GM18868 (cell line): ENCODE results near the gene EGR4.
A peak's percentile ranks its signal among the peaks of the same experiment; 100 is the strongest.

Source experiments
- ATAC-seq: cut with Tn5 transposase; IDR thresholded peaks from one replicate; pipeline ENCODE4 v1.9.1; 2021; ENCODE audit warnings: mild to moderate bottlenecking, moderate library complexity; ENCODE audit not compliant: unreplicated experiment

EGR4 gene

DNA sequence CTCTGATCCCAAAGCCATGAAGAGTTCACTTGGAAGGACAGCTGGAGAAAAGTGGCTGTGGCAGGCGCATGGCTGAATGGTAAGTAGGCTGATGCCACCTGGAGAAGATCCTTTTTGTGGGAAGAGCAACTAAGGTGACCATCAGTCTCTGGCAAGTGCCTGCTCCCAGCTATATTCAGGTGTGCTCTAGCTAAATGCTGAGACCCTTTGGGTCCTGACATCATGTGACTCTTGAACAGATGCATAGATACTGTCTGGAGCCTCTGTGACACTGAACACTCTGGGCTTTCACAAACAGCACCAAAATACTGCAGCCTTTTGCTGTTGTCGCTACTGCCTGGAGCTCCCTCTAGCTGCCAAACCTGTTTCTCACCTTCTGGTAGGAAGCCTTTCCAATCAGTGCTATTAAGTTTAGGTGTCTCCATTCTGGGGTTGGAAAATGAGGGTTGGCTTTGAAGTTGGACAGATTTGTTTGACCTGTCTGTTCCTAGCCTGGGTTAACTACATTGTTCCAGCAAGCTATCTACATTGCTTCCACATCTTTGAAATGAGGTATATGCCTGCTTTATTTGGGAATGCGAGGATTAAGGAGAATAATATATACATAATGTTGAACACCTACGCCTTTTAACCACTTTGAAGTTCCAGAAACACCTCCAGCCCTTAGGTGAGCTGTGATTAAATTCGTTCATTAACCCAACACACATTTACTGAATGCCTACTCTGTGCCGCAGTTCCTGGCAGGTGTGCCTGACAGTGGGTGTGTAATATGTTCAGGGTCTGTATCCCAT, 3.1 kb downstream of the EGR4 start:
- ATAC-seq, result no peak

DNA sequence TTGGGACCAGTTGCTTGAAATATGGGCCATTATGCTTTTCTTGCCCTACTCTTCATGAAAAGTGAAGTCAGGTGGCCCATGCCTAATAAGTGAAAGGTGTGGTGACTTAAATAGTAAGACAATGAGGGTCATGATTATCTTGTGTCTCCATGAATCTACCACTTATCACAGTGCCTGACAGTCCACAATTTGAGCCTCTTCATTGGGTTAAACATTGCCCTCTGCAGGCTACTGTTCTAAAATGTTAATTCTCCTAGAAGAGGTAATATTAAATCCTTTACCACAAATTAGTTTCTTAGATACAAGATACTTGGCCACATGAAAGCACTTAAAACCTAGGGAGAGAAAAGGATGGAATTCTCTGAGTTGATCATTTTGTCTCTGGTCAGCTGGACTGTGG, 4.0 kb downstream of the EGR4 start:
- ATAC-seq, result no peak

DNA sequence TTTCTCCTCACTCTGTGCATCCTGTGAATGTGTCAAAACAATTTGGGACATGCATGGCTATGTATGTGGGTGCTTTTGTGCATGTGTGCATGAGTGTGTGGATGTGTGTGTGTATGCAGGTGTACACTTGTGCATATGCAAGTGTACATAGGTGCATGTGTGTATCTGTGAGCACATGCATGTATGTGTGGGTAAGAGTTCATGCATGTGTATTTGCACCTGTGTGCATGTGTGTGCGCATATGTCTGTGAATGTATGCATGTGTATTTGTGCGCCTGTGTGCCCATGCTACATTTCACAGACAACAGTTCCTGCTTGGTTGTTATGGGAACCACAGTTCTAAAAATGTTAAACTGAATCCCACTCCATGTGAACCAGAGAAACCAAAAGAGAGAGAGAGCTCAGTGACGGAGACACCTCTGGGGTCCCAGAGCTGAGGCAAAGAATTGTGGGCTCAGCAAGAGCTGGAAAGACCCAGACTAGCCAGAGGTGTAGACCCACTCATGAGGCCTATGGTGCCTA, 7.2 kb downstream of the EGR4 start:
- ATAC-seq, result no peak

DNA sequence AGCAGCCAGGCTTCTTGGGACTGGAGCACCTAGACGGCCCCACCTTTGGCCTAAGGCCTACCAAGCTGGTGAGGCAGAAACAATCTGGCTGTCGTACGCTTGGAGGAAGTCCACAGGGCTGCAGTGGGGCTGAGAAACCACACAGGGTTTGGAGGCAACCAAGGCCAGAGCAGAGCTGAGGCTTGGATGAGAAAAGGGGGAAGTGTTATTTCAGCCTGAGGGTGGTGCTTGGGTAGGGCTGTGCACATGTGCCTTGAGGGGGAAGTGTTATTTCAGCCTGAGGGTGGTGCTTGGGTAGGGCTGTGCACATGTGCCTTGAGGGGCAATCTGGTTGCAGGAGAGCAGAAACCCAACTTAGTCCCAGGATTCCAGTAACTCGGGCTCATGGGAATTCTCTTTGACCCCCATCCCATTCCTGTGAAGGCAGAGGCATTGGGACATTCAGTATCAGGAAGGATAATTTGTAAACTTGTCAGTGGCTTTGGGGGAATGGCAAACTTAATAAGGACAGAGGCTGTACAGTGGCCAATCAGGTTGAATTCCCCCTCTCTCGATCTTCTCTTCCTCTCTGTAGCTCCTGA, 8.1 kb downstream of the EGR4 start:
- ATAC-seq, result peak; percentile 73

DNA sequence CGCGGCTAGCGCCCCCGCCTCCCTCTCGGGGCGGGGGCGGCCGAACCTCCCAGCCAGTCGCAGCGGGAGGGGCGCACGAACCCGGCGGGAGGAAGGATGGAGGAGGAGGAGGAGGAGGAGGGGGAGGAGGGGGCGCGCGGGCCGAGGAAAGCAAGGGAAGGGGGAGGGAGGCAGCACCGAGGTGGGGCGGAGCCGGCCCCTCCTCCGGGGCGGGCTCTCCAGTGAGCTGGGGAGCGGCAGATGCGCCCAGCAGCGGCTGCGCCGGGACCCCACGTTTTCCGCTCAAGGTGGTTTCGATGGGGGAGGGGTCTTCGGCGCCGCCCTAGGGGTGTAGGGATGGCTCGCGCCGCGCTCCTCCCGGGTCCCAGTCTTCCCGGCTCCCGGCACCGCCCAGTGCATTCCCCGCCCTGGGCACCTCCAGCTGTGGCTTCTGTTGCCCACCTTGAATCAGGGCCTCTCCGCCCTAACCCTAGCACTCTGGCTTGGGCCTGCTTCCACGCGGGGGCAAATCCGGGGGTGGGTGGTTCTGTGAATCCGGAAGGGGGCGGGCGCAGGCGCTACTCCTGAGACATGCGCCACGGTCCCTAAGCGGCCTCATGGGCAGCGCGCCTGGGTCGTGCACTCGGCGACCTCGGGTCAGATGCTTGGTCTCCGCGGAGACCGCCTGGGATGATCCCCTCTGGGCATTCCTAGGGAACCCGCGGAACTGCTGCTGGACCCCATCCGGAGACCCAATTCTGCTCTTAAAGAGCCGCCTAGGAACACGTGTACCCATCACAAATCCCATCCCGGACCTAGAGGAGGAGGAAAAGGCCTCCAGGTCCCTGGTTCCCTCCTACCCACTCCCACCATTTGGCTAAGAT, 8.8 kb downstream of the EGR4 start, which contains the start of gene FBXO41:
Gene FBXO41, minus strand, starts transcription at position 183 of the 863 bp plus-strand sequence. CDS start 14,848 bp downstream, outside the sequence.
- ATAC-seq, result peak; percentile 79

DNA sequence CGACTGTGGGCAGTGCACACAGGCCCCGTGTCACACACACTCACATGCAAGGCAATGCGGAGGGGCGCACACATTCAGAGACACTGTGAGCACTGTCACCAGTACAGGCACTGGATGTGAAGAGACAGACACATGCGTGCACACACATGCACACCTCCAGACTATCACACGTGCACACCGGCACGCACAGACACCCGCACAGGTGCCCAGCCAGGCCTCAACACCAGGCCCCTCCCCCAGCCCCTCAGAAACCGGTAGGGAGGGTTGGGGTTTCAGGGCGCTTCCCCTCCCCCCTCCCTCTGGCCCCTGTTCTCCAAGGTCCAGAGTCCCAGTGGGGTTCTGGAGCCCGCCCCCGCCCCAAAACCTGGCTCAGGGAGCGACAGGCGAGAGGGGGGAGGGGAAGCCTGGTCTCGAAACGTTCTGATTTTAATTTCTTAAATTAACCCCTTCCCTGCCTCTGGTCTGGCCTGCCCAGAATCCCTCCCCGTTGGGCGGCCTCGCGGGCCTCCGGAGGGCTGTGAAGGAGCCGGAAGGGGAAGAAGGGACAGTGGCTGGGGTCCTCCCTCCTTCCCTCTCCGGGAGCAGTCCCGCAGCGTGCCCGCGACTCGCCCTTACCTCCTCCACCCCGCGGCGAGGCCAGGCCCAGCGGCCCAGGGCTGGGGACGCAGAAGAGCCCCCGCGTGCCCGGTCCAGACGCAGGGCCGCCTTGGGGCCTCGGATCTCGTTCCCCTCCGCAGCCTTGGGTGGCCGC, 9.6 kb downstream of the EGR4 start:
- ATAC-seq, result peak; percentile 7

DNA sequence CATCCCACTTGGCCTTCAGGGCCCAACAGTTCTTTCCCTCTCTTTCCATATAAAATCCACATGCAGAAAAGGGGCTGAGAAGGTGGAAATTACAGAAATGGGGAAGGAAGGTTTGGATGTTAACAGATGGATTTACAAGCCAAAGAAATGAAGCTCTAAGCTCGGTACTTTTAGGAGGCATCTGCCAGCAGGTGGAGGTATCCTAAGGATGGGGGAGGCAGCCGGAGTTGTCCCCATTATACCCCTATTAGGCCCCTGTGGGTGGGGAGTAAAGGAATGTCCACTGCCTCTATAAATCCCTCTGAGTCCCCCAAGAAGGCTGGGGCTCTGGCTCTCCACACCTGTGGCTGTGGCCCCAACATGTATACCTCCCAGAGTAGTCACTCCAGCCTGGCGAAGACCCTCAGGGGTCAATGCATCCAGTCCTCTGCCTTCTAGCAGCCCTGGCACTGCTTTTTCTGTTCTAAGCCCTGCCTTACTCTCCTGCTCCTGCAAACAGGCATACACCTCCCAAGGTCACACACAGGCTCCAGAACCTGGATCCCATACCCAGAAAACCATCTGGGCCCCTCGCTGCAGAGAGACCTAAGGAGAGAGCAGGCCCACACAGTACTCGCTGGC, 10.3 kb downstream of the EGR4 start:
- no peak for ATAC-seq

DNA sequence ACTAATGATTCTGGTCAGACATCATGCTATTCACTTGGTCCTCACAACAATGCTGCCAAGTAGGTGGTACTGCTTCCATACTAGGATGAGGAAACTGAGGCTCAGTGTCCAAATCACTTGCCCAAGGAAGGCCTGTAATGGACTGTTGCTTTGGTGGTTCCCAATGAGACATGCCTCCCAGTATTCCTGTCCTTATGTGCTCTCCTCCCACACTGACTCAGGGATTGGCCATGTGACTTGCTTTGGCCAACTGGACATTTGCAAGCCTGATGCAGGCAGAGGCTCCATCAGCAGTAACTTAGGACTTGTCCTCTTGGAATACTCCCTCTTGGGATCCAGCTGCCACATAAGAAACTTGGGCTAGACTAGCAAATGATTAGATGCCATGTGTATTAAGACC, 12.1 kb downstream of the EGR4 start:
- ATAC-seq, result no peak

DNA sequence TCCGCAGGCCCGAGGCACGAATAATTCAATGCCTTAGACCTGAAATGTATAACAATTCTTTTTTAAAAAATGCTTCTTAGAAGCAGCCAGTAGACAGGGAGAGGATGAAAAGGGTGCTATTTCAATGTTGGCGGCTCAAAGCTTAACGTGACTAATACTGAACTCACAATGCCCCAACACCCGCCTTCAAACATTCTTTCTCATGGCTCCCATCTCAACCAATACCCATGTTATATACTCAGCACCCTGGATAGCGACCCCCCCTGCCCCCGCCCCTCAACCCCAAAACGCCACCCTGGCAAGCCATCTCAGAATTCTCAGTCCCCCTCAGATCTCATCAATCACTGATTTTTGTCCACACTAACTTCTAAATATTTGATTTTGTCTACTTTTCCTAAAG, 13.5 kb downstream of the EGR4 start:
- no peak for ATAC-seq

DNA sequence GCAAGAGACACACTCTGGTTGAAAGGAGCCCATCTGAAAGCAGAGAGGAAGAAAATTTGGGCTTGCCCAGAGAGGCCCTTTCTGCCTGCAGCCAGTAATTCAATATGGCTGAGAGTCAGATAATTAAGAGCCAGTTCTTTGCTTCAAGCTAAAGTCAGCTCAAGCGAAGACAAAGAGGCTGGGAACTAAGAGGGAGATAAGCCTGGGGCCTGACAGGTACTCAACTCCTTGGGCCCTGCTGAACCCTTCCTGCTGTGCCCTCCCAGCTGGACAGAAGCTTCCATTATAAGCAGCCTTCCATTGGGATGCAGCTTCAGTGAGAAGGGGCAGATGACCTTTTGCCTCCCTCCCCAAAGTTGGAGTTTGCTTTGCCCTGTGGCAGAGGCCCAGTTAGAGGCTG, 21.1 kb downstream of the EGR4 start:
- ATAC-seq, result no peak

DNA sequence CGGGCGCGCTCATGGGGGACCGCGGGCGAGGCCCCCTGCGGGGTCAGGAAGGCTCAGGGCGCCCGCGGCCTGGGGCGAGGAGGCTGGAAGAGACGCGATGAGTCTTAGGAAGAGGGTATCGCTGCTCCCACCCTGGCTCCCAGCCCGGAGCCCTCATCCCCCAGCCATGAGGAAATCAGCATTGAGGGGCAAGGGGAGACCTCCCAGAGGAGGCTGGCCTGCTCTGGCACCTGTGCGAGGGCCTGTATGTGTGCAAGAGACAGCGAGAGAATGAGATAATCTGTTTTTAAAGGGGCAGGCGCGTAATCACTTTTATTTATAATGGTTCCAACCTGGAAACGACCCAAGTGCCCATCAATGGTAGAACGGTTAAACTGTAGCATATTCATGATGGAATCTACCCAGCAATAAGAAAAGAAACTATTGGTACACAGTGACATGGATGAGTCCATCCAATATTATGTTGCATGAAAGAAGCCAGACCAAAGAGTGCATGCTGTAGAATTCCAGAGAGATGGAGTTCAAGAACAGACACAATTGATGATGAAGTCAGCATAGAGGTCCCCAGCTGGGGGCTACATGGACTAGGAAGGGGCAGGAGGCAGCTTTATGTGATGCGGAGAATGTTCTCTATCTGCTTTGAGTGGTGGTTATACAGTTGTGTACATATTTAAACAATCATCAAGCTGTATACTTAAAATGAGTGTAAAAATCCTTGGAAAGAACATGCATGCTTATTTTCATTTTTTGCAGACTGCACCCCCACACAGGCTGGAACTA, 23.5 kb downstream of the EGR4 start:
- ATAC-seq, result no peak

DNA sequence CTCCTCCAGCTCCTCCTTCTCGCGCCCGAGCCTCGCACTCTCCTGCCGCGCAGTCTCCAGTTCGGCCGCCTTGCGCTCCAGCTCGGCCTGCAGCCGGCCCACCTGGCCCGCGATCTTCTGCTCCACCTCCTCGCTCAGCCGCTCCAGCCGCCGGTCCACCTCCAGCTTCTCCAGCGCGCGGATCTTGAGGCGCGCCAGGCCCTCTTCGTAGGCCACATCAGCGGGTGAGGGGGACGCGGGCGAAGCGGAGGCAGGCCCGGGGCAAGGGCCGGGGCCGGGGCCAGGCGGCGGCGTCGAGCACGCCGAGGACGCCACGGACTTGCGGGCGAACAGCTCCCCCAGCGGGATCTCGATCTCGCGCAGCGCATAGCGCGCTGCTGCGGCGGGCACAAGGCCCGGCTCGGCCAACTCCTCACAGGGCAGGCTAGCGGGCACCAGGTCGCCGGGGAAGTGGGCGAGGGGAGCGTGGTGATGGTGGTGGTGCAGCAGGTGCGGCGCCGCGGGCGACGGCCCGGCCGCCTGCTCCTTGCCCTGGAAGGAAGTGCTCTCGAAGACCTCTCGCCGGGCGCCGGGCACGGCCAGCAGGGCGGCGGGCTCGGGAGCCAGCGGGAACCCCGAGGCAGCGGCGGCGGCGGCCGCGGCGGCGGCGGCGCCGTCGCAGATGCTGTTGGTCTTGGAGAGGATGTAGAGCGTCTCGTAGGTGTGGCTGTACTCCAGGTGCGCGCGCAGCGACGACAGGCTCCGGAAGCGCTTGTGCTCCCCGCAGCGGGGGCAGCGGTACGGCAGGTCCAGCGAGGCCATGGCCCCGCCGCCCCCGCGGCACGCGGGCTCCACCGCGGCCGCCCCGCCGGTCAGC, 24.3 kb downstream of the EGR4 start:
- ATAC-seq, result no peak

DNA sequence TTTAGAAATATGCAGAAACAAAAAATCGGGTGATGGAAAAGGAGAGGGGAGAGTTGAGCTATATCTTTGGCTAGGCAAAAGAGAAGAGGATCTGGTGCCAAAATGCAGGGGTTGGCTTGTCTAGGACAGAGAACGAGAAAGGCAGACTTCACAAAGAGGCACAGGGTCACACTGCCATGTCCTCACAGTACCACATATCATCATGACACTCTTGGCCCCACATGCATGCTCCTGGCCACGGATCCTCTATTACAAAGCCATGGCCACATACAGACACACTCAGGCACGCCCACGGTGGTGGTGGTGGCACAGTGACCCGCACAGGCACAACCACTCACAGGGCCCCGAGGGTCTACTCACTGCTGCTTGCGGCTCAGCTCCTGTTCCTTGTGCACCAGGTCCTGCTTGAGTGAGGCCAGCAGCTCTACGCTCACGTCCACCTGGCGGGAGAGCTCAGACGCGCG, 24.9 kb downstream of the EGR4 start:
- no peak for ATAC-seq

DNA sequence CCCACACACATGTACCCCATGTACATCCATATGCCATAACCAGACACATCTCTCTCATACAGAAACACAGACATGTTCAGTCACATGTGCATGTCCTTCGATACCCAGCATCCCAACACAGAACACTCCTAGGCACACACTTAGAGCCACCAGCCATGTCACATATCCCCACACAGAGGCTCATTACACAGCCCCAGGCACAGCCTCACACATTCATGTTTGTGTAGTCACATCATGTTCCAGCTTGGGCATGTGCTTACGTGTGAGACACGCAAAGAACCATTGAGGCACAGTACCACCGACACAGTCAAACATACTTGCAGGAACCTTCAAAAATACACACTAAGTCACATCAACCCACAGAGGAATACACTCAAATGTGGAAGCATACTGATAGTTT, 26.3 kb downstream of the EGR4 start:
- no peak for ATAC-seq

DNA sequence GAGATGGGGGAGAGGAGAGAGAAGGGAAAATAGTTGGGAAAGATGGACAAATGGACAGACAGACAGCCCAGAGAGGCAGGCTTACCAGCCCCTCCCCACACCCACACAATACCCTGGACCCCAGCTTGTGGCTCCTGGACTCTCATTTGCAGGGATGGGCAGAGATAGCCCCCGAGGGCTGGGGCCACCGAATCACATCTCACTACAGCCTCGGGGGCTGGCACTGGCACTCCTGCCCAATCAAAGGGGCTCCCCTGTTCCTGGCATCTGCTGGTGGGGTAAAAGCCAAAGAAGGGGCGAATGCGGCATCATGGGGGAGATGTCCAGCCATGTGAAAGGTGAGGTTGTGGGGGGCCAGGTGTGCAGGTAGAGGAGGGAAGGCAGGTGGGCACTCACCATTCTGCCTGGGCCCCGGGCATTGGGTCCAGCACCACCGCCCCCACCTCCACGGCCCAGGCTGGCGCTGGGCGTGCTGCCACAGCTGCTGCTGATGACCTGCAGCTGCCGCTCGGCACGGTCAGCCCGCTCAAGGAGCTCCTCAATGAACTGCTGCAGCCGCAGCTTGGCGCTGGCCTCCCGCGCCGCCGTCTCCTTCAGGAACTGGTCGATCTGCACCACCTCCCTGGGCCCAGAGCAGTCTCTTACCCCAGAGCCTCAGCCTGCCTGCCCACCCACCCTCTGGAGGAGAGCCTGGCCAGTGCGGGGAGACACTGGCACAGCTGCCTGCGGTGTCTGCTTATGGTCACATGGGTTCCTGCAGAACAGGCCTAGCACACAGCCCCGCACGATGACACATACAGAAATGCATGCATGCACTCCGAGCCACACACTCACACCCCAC, 27.1 kb downstream of the EGR4 start:
- ATAC-seq, result no peak

DNA sequence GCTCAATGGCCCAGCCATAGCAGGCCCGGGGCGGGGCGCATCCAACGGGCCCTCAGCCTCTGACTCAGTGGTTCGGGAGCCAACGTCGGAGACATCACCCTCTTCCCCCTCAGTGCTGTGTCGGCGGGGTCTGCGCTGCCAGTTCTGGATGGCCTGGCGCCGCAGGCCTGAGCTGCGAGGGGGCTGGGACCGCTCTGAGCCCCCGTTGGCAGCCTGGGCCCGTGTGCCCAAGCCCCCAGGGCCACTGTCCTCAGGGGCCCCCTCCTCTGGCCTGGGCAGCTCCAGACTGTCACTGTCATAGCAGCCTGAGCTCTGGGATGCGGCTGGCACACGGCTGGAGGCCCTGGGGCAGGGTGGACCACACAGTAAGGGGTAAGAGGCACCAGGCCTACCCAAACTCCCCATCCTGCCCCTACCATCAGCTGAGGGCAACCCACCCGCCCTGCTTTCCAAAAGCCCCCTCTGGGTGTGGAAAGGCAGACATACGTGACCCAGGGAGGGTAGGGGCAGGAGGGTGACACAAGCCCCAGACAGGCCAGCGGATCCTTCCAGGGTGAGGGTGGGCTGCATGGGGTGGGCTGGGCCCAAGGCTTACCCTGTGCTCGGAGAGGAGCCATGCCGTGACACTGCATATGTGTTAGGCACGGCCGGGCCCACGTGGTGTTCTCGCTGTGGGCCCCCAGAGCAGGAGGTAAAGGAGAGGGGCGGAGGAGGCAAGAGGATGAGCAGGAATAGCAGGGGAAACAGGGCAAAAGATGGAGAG, 27.9 kb downstream of the EGR4 start:
- ATAC-seq, result no peak

DNA sequence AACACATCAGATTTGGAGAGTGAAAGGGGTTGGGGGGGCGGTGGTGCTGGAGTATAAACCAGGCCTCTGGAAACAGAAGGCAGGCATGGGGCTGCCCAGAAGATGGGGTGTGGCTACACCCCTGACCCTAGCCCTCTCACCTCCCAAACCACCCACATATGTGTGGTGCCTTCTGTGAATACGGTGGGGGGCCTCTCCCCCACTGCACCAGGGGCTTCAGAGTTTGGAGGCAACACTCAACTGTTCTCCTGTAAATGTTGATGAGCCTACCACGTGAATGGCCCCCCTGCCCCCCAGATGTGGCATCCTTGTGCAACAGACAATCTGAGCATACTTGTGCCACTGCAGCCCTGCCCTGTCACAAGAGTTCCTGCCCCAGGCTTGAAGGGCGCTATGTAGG, 28.6 kb downstream of the EGR4 start:
- ATAC-seq, result no peak
